GM18867 (cell line): Measurements from ENCODE around the gene CACNA1C.

Source experiments
- ATAC-seq: cut with Tn5 transposase; IDR thresholded peaks from one replicate; pipeline ENCODE4 v1.9.1; 2021; ENCODE audit warnings: mild to moderate bottlenecking, moderate library complexity; ENCODE audit not compliant: unreplicated experiment

The CACNA1C gene

GRCh38 chr12:2136901-2137300, 84.1 kb downstream of the CACNA1C start:
- no peak for ATAC-seq

GRCh38 chr12:2137711-2138110, 84.9 kb downstream of the CACNA1C start:
- ATAC-seq: no peak

- no peak for ATAC-seq
Measured at GRCh38 chr12:2138294-2138693, 85.5 kb downstream of the CACNA1C start.

- no peak for ATAC-seq
Measured at GRCh38 chr12:2138871-2139308, 86.1 kb downstream of the CACNA1C start.

GRCh38 chr12:2139651-2140050, 86.9 kb downstream of the CACNA1C start:
- no peak for ATAC-seq

- no peak for ATAC-seq
Measured at GRCh38 chr12:2140858-2141519, 88.2 kb downstream of the CACNA1C start.

- no peak for ATAC-seq
Measured at GRCh38 chr12:2142068-2142467, 89.3 kb downstream of the CACNA1C start.

- no peak for ATAC-seq
Measured at GRCh38 chr12:2144951-2145350, 92.2 kb downstream of the CACNA1C start.

GRCh38 chr12:2145433-2145998, 92.7 kb downstream of the CACNA1C start:
- no peak for ATAC-seq

GRCh38 chr12:2147335-2147734, 94.5 kb downstream of the CACNA1C start:
- no peak for ATAC-seq

GRCh38 chr12:2149091-2149490, 96.3 kb downstream of the CACNA1C start:
- no peak for ATAC-seq

GRCh38 chr12:2150833-2151232, 98.0 kb downstream of the CACNA1C start:
- ATAC-seq: no peak

GRCh38 chr12:2151391-2151790, 98.6 kb downstream of the CACNA1C start:
- no peak for ATAC-seq

- ATAC-seq: peak; percentile 92
Measured at GRCh38 chr12:2152134-2152533, 99.3 kb downstream of the CACNA1C start.

- ATAC-seq: no peak
Measured at GRCh38 chr12:2154050-2154449, 101.3 kb downstream of the CACNA1C start.

GRCh38 chr12:2154521-2154920, 101.7 kb downstream of the CACNA1C start:
- ATAC-seq: no peak

- ATAC-seq: no peak
Measured at GRCh38 chr12:2156333-2156732, 103.5 kb downstream of the CACNA1C start.

- ATAC-seq: no peak
Measured at GRCh38 chr12:2160043-2160442, 107.3 kb downstream of the CACNA1C start.

- no peak for ATAC-seq
Measured at GRCh38 chr12:2161473-2161872, 108.7 kb downstream of the CACNA1C start.

- ATAC-seq: no peak
Measured at GRCh38 chr12:2163177-2163941, 110.6 kb downstream of the CACNA1C start.

- no peak for ATAC-seq
Measured at GRCh38 chr12:2165021-2165420, 112.2 kb downstream of the CACNA1C start.

- ATAC-seq: no peak
Measured at GRCh38 chr12:2165927-2166326, 113.1 kb downstream of the CACNA1C start.
